Neural cell (in vitro differentiated cells): Measurements from ENCODE around the gene TMEM187. TPM values are rescaled to one million over a fixed set of nuclear protein-coding genes. Genes with fewer than 3 reads are reported as not detected.

Source experiments
- H2AFZ ChIP-seq: fragments of 200-600, 300-800 bp; sonication (generic), shearing (Covaris generic); 2 replicates; pipeline ENCODE4 v1.6.0; 2014; ENCODE audit warnings: low read depth, mild to moderate bottlenecking, antibody characterized with exemption, low read length, moderate library complexity
- H3F3A ChIP-seq: fragments of 200-600 bp; shearing (Covaris generic); 2 replicates; pipeline ENCODE4 v1.6.1; 2016; ENCODE audit warnings: mild to moderate bottlenecking, moderate library complexity, mixed read lengths, antibody characterized with exemption, low read length; ENCODE audit not compliant: insufficient read depth, poor library complexity, severe bottlenecking
- H3K27ac ChIP-seq: fragments of 200-600, 300-800 bp; sonication (generic), shearing (Covaris generic); 2 replicates; pipeline ENCODE4 v1.5.1; 2014; ENCODE audit warnings: mild to moderate bottlenecking, low read length, moderate library complexity
- H3K27me3 ChIP-seq: fragments of 300-800, 200-600 bp; sonication (generic), shearing (Covaris generic); 2 replicates; pipeline ENCODE4 v1.6.0; 2014; ENCODE audit warnings: mild to moderate bottlenecking, low read depth, low read length, moderate library complexity; ENCODE audit not compliant: insufficient read depth
- H3K36me3 ChIP-seq: fragments of 300-800, 200-600 bp; sonication (generic), shearing (Covaris generic); 2 replicates; pipeline ENCODE4 v1.5.1; 2014; ENCODE audit warnings: mild to moderate bottlenecking, antibody characterized with exemption, low read length, moderate library complexity; ENCODE audit not compliant: insufficient read depth
- H3K4me2 ChIP-seq: fragments of 300-800, 200-600 bp; sonication (generic), shearing (Covaris generic); 2 replicates; pipeline ENCODE4 v1.6.0; 2014; ENCODE audit warnings: mild to moderate bottlenecking, low read length
- H3K4me3 ChIP-seq: fragments of 300-800, 200-600 bp; sonication (generic), shearing (Covaris generic); 2 replicates; pipeline ENCODE4 v1.5.1; 2014; ENCODE audit warnings: mild to moderate bottlenecking, low read length, moderate library complexity
- H3K79me2 ChIP-seq: fragments of 200-600 bp; shearing (Covaris generic); replicated peaks from 2 replicates; pipeline ENCODE4 v1.6.0; 2014; ENCODE audit warnings: mild to moderate bottlenecking, low read length, moderate library complexity; ENCODE audit not compliant: insufficient read depth
- H3K9ac ChIP-seq: fragments of 300-800, 200-600 bp; sonication (generic), shearing (Covaris generic); 2 replicates; pipeline ENCODE4 v1.6.1; 2016; ENCODE audit warnings: mild to moderate bottlenecking, low read length, mixed read lengths
- H3K9me2 ChIP-seq: fragments of 200-600 bp; shearing (Covaris generic); 2 replicates; pipeline ENCODE4 v1.6.1; 2016; ENCODE audit warnings: mild to moderate bottlenecking, low read length, mixed read lengths; ENCODE audit not compliant: insufficient read depth
- H3K9me3 ChIP-seq: fragments of 200-600, 300-800 bp; sonication (generic), shearing (Covaris generic); 2 replicates; pipeline ENCODE4 v1.6.1; 2016; ENCODE audit warnings: mild to moderate bottlenecking, mixed run types, low read length, moderate library complexity, mixed read lengths
- H4K20me1 ChIP-seq: fragments of 200-600 bp; shearing (Covaris generic); 2 replicates; pipeline ENCODE4 v1.6.1; 2016; ENCODE audit warnings: mild to moderate bottlenecking, mixed run types; ENCODE audit not compliant: insufficient read depth
- EP300 ChIP-seq: fragments of 450-650 bp; conservative IDR thresholded peaks from 2 replicates; pipeline ENCODE4 v1.6.1; 2014; ENCODE audit warnings: antibody characterized with exemption, mild to moderate bottlenecking, moderate library complexity; ENCODE audit not compliant: poor library complexity, severe bottlenecking
- EZH2 ChIP-seq: fragments of 200-600, 300-800 bp; shearing (Covaris generic), sonication (generic); IDR thresholded peaks from 2 replicates; pipeline ENCODE4 v1.6.1; 2014; ENCODE audit warnings: antibody characterized with exemption, low read length, borderline replicate concordance, mild to moderate bottlenecking; ENCODE audit not compliant: insufficient read depth, poor library complexity, severe bottlenecking
- MXI1 ChIP-seq: fragments of 450-650 bp; conservative IDR thresholded peaks from 2 replicates; pipeline ENCODE4 v1.6.1; 2014; ENCODE audit warnings: antibody characterized with exemption, mild to moderate bottlenecking; ENCODE audit not compliant: poor library complexity, severe bottlenecking
- POLR2AphosphoS5 ChIP-seq: IDR thresholded peaks from 2 replicates; pipeline ENCODE4 v1.6.1; 2012
- RAD21 ChIP-seq: fragments of 450-650 bp; conservative IDR thresholded peaks from 2 replicates; pipeline ENCODE4 v1.6.1; 2014; ENCODE audit warnings: antibody characterized with exemption, mild to moderate bottlenecking, moderate library complexity
- SMC3 ChIP-seq: fragments of 450-650 bp; conservative IDR thresholded peaks from 2 replicates; pipeline ENCODE4 v1.6.1; 2014; ENCODE audit warnings: antibody characterized with exemption, mild to moderate bottlenecking, moderate library complexity; ENCODE audit not compliant: poor library complexity
- TAF1 ChIP-seq: IDR thresholded peaks from 2 replicates; pipeline ENCODE4 v1.6.1; 2012; ENCODE audit warnings: low read depth
- polyA plus RNA-seq: library from polyadenylated mRNA; depleted of rRNA; stranded (reverse); fragments of >200 nt; gene quantifications from 2 replicates; pipeline ENCODE4 v1.2.3, GENCODE V29; 2014
- TF ChIP-seq, protein P1 (sequence below): fragments of 450-650 bp; IDR thresholded peaks from 2 replicates; pipeline ENCODE4 v1.5.1; 2014; ENCODE audit warnings: antibody characterized with exemption, mild to moderate bottlenecking, moderate library complexity; ENCODE audit not compliant: poor library complexity, severe bottlenecking
- TF ChIP-seq, protein P2 (sequence below): IDR thresholded peaks from 2 replicates; pipeline ENCODE4 v1.6.1; 2012; ENCODE audit warnings: borderline replicate concordance

TMEM187 gene
- polyA plus RNA-seq, 1 donor from 2014 or later = 5.2 TPM

DNA sequence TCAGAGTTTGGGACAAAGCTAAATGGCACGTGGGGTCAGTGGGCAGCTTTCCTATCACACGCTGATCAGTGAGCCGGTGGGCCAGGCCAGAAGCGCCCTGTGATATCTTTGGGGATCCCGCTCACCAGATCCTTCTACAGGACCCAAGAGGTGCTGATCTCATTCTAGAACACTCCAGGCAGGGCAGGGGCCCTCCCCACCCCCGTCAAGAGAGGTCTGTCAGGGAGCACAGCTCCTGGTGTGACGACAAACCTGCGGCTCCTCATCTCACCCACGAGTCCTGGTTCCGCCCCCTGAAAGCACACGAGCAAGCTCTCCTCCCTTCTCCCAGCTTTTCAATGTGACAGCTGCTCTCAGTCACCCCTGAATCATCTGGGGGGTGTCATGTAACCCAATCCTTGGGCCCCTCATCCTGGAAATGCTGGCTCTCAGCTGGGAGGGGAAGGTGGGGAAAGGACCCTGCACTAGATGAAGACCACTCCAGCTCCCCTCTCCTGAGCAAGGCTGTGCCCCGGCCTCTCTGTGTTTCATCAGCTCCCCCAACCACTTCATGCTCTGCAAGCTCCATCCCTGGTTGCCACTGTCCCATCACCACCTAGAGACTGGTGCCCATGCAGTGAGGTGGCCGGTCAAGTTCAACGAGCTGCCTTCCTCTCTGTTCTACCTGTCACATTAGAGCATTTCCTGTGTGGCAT lies 5.6 kb upstream of the TMEM187 start:
- Histone ChIP-seq H3K9me3 (no peaks in the 10 kb centered on the region), H3K9ac (no peak overlapping the region), H4K20me1 (no peaks in the 10 kb centered on the region), H3K79me2 (peaks cover 33% of the 10 kb centered on the region), H3K36me3 (no peaks in the 10 kb centered on the region), H3F3A (no peaks in the 10 kb centered on the region), H3K9me2 (no peaks in the 10 kb centered on the region), H3K27me3 (no peaks in the 10 kb centered on the region), H2AFZ (no peak overlapping the region), H3K27ac (peak overlapping the region; percentile 98), H3K4me3 (peak overlapping the region; percentile 85), H3K4me2 (no peak overlapping the region)
- TF ChIP-seq EP300 (no peak), TAF1 (no peak), POLR2AphosphoS5 (no peak), MXI1 (no peak), SMC3 (no peak), RAD21 (no peak), EZH2 (no peak)
- TF ChIP-seq, protein P1, sequence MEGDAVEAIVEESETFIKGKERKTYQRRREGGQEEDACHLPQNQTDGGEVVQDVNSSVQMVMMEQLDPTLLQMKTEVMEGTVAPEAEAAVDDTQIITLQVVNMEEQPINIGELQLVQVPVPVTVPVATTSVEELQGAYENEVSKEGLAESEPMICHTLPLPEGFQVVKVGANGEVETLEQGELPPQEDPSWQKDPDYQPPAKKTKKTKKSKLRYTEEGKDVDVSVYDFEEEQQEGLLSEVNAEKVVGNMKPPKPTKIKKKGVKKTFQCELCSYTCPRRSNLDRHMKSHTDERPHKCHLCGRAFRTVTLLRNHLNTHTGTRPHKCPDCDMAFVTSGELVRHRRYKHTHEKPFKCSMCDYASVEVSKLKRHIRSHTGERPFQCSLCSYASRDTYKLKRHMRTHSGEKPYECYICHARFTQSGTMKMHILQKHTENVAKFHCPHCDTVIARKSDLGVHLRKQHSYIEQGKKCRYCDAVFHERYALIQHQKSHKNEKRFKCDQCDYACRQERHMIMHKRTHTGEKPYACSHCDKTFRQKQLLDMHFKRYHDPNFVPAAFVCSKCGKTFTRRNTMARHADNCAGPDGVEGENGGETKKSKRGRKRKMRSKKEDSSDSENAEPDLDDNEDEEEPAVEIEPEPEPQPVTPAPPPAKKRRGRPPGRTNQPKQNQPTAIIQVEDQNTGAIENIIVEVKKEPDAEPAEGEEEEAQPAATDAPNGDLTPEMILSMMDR = no peak
- TF ChIP-seq, protein P2, sequence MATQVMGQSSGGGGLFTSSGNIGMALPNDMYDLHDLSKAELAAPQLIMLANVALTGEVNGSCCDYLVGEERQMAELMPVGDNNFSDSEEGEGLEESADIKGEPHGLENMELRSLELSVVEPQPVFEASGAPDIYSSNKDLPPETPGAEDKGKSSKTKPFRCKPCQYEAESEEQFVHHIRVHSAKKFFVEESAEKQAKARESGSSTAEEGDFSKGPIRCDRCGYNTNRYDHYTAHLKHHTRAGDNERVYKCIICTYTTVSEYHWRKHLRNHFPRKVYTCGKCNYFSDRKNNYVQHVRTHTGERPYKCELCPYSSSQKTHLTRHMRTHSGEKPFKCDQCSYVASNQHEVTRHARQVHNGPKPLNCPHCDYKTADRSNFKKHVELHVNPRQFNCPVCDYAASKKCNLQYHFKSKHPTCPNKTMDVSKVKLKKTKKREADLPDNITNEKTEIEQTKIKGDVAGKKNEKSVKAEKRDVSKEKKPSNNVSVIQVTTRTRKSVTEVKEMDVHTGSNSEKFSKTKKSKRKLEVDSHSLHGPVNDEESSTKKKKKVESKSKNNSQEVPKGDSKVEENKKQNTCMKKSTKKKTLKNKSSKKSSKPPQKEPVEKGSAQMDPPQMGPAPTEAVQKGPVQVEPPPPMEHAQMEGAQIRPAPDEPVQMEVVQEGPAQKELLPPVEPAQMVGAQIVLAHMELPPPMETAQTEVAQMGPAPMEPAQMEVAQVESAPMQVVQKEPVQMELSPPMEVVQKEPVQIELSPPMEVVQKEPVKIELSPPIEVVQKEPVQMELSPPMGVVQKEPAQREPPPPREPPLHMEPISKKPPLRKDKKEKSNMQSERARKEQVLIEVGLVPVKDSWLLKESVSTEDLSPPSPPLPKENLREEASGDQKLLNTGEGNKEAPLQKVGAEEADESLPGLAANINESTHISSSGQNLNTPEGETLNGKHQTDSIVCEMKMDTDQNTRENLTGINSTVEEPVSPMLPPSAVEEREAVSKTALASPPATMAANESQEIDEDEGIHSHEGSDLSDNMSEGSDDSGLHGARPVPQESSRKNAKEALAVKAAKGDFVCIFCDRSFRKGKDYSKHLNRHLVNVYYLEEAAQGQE = no peak

DNA sequence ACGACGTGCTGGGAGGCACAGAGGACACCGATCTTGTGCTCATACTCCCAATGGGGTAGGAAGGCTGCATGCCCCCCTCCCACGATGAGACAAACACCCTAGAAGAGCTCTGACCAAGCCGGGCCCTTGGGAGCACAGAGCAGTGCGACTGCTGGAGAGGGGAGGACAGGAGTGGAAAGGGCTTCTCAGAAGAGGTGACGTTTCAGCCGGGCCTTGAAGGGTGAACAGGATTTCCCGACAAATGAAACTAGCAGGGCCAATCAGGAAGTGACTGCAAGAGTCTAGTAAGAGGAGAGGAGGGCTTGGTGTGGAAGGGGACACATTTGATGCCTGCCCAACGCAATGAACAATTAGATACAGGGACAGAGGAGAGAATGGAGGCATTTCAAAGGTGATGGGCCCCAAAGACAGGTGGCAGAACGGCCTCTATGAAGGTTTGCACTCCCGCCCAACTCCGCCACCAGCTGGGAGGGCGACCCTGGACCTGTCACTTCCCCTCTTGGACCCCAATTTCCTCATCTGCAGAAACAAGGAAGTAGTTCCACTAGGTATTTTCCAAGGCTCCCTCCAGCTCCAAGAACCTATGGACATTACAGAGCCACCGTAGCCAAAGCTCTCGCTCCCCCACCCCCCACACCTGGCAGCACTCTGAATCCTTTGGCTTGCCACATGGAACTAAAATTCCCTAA lies 4.9 kb upstream of the TMEM187 start:
- H4K20me1 ChIP-seq = no peaks in the 10 kb centered on the region
- no peaks in the 10 kb centered on the region for H3K27me3 ChIP-seq
- peak overlapping the region; percentile 98 for H3K9ac ChIP-seq
- TF ChIP-seq RAD21 = no peak
- TF ChIP-seq POLR2AphosphoS5 = no peak
- no peak for TF ChIP-seq TAF1
- peaks cover 33% of the 10 kb centered on the region for H3K79me2 ChIP-seq
- H3K9me3 ChIP-seq = no peaks in the 10 kb centered on the region
- H3K27ac ChIP-seq = peak overlapping the region; percentile 98
- no peaks in the 10 kb centered on the region for H3F3A ChIP-seq
- H3K9me2 ChIP-seq = no peaks in the 10 kb centered on the region
- H2AFZ ChIP-seq = no peak overlapping the region
- peak overlapping the region; percentile 55 for H3K4me2 ChIP-seq
- H3K36me3 ChIP-seq = no peaks in the 10 kb centered on the region
- H3K4me3 ChIP-seq = peak overlapping the region; percentile 85
